Uterine smooth muscle cell (primary cell): ENCODE results near the gene ALOXE3. TPM values are rescaled to one million over a fixed set of nuclear protein-coding genes. Genes with fewer than 3 reads are reported as not detected.

Experiments used
- total RNA-seq: library from RNA; depleted of rRNA; stranded (reverse); fragments of >200 nt; gene quantifications from 2 replicates; pipeline ENCODE4 v1.2.3, GENCODE V29; 2014

ALOXE3 gene
- total RNA-seq: 0.25 and 0.55 TPM in 2 replicates

GRCh38 chr17:8117980-8118768 lies at the start of gene ALOXE3:
TSS of gene ALOXE3 (minus strand) at chr17:8118514. CDS start at chr17:8117990, 524 bp downstream.

GRCh38 chr17:8162233-8162996 lies 44.1 kb upstream of the ALOXE3 start, which contains the start of gene VAMP2:
TSS of gene VAMP2 (minus strand) at chr17:8162948. CDS start at chr17:8162879, 69 bp downstream.

GRCh38 chr17:8152112-8152775 lies 33.9 kb upstream of the ALOXE3 start, which contains the start of gene PER1:
TSS of gene PER1 (minus strand) at chr17:8152404. CDS start at chr17:8150706, 1,698 bp downstream.

GRCh38 chr17:8123695-8124349 lies 5.5 kb upstream of the ALOXE3 start, which contains the start of gene HES7:
TSS of gene HES7 (minus strand) at chr17:8124106. CDS start at chr17:8124084, 22 bp downstream.

GRCh38 chr17:8087075-8087951 lies 31.0 kb downstream of the ALOXE3 start, which contains the start of gene ALOX12B:
TSS of gene ALOX12B (minus strand) at chr17:8087716. CDS start at chr17:8087442, 274 bp downstream.

Other genes starting within 250 kb of the ALOXE3 start
- gene CHD3, start 229.7 kb downstream of the ALOXE3 start, total RNA-seq: 135 and 232 TPM in 2 replicates
- gene RNF227, start 202.2 kb downstream of the ALOXE3 start, total RNA-seq: 2.5 TPM in 2 replicates
- gene KCNAB3, start 188.7 kb downstream of the ALOXE3 start, total RNA-seq: 0.75 and 1.00 TPM in 2 replicates
- gene TRAPPC1, start 186.6 kb downstream of the ALOXE3 start, total RNA-seq: 46.6 and 48.2 TPM in 2 replicates
- 27.2 and 44.9 TPM in 2 replicates for gene CNTROB, start 186.3 kb downstream of the ALOXE3 start, total RNA-seq
- gene GUCY2D, start 115.9 kb downstream of the ALOXE3 start, total RNA-seq: under 0.01 TPM in 2 replicates
- gene ALOX15B, start 79.5 kb downstream of the ALOXE3 start, total RNA-seq: 0.12 TPM in 1 of 2 replicates, not detected in the other
- gene ALOX12B, start 30.8 kb downstream of the ALOXE3 start, total RNA-seq: not detected in 2 replicates
- gene HES7, start 5.6 kb upstream of the ALOXE3 start, total RNA-seq: not detected in 2 replicates
- gene PER1, start 33.9 kb upstream of the ALOXE3 start, total RNA-seq: 9.3 and 15.4 TPM in 2 replicates
- gene VAMP2, start 44.4 kb upstream of the ALOXE3 start, total RNA-seq: 6.0 and 6.1 TPM in 2 replicates
- 20.5 and 32.9 TPM in 2 replicates for gene TMEM107, start 57.9 kb upstream of the ALOXE3 start, total RNA-seq
- gene BORCS6, start 71.7 kb upstream of the ALOXE3 start, total RNA-seq: 11.0 and 14.9 TPM in 2 replicates
- 19.1 and 69.5 TPM in 2 replicates for gene AURKB, start 92.1 kb upstream of the ALOXE3 start, total RNA-seq
- gene CTC1, start 129.5 kb upstream of the ALOXE3 start, total RNA-seq: 5.1 and 6.4 TPM in 2 replicates
- gene PFAS, start 130.8 kb upstream of the ALOXE3 start, total RNA-seq: 22.7 and 41.8 TPM in 2 replicates
- 9.7 and 11.1 TPM in 2 replicates for gene RANGRF, start 170.2 kb upstream of the ALOXE3 start, total RNA-seq
- 0.66 and 0.75 TPM in 2 replicates for gene SLC25A35, start 176.9 kb upstream of the ALOXE3 start, total RNA-seq
- gene ARHGEF15, start 191.7 kb upstream of the ALOXE3 start, total RNA-seq: not detected in 2 replicates
- not detected in 2 replicates for gene ODF4, start 221.3 kb upstream of the ALOXE3 start, total RNA-seq